HG02938 (cell line): ENCODE results near the gene PLPP1.
"Not testable (repeated sequence)": the region's sequence is repeated elsewhere in the genome, so short reads cannot be mapped to it uniquely, and the experiment has no call there.

ENCODE experiments used
- ATAC-seq: cut with Tn5 transposase; IDR thresholded peaks from one replicate; pipeline ENCODE4 v1.9.1; 2021; ENCODE audit warnings: mild to moderate bottlenecking, moderate library complexity; ENCODE audit not compliant: unreplicated experiment

Gene PLPP1

DNA sequence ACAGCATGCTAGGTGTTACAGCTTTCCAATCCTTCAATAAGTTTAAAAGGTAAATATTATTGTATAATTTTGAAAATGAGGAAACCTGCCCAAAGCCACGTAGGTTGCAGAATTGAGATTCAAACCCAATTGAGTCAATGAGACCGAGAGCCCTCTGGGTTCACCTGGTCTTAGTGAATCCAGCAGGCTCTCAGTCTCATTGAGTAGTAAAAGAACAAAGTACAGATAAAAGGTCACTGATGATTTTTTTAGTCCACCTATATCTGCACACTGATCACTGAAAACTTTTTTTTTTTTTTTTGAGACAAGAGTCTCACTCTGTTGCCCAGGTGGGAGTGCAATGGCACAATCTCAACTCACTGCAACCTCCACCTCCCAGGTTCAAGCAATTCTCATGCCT lies 27.2 kb downstream of the PLPP1 start:
- ATAC-seq = no peak

DNA sequence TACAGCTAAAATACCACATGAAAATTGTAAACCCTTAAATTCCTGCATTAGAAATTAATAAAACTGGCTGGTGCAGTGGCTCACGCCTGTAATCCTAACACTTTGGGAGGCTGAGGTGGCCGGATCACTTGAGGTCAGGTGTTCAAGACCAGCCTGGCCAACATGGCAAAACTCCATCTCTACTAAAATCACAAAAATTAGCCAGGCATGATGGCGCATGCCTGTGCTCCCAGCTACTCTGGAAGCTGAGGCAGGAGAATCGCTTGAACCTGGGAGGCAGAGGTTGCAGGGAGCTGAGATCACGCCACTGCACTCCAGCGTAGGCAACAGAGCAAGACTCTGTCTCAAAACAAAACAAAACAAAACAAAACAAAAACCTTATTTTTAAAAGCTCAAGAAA lies 29.1 kb downstream of the PLPP1 start:
- ATAC-seq = not testable (repeated sequence)

DNA sequence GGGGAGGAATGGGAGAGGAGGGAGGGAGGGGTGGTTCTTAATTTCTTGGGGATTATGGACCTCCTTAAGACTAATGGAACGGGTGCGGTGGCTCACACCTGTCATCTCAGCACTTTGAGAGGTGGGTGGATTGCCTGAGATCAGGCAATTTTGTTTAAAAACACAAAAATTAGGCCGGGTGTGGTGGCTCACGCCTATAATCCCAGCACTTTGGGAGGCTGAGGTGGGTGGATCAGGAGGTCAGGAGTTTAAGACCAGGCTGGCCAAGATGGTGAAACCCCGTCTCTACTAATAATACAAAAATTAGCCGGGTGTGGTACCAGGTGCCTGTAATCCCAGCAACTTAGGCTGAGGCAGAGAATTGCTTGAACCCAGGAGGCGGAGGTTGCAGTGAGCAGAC lies 30.8 kb downstream of the PLPP1 start:
- not testable (repeated sequence) for ATAC-seq

DNA sequence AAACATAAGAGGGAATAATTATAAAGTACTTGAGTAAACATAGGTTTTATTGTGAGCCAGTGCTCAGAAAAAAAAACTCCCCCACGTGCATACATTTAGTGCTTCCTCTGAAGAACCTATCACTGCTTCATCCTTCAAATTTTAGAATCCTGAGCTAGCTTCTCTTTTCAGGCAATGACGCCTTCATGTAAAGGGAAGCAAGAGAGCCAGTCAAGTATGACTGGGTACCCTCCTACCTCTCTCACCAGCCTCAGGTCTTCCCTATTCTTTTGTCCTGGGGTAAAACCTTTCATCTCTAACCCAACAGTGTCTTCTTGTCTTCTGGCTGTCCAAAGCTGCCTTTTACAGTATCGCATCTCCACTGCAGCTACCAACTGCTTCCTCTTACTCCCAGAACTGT lies 32.0 kb downstream of the PLPP1 start:
- no peak for ATAC-seq

DNA sequence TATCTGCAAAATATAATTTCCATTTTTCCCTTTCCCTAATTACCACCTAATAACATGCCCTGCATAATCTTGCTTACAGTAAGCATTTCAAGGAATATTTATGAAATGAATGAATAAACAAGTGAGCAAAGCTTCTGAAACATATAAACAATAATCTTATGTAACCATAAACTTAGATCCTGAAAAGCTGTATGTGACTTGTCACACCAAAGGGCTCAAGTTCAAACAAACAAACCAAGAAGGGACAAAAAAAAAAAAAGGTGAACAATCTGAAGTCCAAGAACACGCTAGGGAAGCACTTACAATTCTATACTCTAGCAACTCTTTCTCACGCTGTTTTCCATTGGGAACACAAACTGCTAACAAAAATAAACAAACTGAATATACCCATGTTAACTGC lies 36.3 kb downstream of the PLPP1 start:
- no peak for ATAC-seq

DNA sequence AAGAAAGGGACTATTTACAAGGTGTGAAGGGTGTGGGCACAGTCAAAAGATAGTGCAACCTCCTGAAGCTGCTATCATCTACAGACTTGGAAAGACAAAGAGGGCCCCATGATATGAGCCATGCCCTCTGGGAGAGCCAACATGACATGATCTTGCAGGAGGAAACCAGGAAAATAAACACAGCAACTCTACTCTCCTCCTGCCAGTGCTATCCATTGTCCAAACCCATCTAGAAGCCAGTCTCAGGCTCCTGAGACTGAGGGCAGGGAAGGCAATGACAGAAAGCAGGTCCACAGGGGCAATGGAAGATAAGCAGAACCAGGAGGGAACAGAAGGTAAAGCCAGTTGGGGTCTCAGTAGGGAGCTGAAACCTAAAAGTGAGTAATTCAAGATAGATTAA lies 37.1 kb downstream of the PLPP1 start:
- no peak for ATAC-seq

DNA sequence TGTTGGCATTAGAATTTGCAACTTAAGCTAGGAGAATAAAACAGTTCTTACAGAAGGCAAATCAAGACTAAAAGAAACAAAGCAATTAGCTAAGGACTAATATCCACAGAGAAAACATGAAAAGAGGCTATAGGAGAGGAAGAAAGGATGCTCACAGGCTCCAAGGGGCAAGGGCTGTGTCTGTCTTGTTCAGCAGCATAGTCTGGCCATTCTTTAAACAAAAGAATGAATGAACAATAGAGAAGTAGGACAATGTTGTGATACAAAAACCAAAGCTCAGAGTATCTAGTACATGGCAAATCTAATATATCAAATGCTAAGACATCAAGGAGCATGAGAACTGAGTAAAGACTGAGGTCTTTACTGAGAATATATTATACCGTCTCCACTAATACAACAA lies 39.5 kb downstream of the PLPP1 start:
- no peak for ATAC-seq

DNA sequence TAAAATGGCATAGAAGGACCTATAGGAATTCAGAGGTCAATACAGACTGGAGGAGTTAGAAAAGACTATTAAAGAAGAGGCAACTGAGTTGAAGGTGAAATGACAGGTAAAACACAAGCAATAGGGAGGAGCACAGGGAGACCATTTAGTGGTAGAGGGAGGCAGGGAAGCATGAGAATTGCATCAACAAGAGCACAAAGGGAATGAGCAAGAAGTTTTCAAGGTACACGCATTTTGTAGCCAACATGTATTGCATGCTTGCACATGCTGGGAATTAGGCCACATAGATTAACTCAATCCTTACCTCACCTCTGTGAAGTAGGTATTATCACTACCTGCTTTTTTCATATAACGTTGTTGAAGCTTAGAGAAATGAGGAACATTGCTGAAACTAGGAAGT lies 42.3 kb downstream of the PLPP1 start:
- no peak for ATAC-seq

DNA sequence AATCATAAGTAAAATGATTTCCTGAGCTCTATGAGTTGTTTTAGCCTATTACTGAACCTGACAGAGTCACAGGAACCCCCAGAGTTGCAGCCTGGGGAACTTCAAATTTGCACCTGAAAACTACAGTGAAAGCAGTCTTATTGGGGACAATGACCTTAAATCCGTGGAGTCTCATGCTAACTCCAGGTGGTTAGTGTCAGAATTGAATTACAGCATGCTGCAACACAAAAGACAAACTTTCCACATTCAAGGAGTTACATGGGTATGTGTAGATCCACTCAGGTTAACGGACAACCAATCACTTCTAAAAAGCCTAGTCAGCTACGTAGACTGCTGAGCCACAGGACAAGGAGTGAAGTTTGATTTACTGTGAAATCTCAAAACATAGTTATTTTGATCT lies 49.7 kb downstream of the PLPP1 start:
- ATAC-seq = no peak

DNA sequence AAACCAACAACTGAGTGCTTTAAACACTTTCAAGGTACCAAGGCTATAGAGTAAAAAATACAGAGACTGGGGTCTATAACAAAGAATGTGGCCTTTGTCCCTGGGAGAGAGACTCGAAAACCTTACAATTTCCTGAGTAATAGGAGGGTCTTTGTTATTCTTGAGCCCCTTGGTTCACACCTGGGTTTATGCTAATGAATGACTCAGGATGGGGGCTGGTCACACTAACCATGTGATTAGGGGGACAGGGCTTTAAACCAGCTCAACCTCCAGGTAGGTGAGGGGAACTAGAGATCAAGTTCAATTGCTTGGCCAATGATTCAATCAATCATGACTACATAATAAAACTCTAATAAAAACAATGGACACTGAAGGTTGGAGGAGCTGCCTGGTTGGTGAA lies 50.2 kb downstream of the PLPP1 start:
- no peak for ATAC-seq

DNA sequence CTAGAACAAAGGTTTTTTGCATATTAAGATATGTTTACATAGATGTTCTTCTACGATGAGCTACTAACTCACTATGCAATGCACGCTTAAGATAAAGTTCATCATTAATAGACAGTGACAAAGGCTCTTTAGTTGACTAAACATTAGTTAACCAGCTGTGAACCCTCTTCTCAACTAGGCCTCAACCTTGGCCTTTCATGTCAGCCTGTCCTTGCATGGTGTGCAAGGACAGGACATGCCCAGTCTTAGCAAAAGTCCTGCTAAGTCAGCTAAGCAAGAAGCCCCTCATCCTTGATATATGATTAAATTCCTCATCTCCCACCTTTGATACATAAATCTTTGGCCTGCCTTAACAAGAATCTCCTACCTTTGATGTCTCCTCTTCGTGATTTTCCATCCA lies 50.9 kb downstream of the PLPP1 start:
- no peak for ATAC-seq

DNA sequence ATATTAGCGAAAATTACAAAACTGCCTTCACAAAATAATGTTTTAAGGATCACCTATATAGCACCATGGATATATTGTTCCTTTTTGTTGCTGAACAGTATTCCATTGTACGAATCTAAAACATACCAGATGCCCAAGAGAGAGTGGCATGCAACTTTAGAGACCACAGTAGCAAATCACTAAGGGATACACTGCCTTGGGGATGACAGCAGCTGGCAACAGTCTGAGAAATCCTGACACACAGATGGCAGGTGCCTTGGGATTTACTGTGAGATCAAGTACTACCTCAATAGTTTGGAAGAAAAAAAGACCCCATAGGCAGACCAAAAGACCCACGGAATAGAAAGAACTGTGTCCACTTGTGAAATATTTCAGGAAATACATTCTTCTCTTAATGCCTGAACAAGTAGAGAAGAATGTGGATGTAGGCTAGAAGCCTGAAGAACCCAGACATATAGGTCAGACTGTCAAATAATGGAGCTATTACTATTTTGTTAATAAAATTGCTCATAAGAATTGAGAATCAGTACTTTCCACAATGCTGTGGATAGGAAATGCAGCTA lies 53.4 kb downstream of the PLPP1 start:
- ATAC-seq = no peak

DNA sequence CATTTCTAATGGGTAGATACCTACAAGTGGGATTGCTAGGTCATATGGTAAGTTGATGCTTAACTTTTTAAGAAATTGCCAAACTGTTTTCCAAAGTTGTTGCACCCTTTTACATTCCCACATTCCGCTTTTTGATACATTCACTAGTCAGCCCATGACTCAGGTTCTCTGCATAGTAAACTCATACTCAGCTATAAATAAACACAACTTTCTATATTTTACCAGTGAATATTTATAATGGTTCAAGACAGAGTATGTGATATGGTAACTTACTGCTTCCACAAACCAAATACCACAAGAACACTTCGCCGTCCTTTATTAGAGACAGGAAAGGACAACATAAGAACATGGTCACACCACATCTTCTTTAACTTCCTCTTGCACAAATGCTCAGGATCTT lies 54.0 kb downstream of the PLPP1 start:
- no peak for ATAC-seq

DNA sequence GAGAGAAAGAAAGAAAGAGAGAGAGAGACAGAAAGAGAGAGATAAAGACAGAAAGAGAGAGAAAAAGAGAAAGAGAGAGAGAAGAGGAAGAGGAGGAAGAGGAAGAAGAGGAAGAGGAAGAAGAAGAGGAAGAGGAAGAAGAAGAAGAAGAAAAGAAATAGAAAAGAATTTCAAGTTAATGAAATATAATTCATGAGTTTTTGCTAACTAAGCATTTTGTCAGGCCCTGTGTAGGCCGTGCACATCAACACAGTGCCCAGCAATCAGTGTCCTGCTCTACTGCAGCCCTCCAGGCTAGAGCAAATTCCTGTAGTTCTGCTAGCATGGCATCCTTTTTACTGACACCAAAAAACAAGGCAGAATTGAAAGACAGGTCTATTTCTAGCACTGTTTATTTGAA lies 62.1 kb downstream of the PLPP1 start:
- no peak for ATAC-seq

DNA sequence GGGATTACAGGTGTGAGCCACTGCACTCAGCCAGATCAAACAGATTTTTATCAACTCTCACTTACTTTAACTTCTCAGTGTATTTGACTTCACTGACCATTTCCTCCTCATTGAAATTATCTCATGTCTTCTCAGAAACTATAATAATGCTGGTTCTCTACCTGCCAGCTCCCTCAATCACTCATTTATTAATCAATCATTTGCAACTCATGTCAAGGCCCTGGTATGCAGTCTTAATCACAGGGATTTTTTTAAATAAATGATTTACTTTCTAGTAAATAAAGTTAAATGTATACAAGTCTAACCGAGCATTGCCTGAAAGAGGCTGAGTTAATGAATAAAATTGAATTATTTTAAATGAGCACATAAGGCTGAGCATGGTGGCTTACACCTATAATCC lies 63.3 kb downstream of the PLPP1 start:
- no peak for ATAC-seq

DNA sequence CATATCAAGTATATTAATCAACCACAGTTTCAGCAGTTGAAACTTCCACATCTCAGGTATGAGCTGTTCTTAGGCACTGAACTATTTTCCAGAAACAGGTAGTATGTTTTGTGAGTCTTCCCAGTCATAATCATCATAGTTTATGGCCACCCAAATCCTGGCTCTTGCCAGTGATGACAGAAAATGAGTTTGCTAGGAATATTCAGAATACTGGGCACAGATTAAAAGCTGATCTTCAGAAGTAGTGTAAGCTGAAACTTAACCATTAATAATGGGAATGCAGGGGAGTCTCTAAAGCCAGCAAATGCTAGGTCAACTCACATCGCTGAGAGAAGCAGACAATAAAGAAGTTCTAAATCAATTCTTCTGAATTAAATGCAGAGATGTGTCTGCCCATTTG lies 64.5 kb downstream of the PLPP1 start:
- no peak for ATAC-seq

DNA sequence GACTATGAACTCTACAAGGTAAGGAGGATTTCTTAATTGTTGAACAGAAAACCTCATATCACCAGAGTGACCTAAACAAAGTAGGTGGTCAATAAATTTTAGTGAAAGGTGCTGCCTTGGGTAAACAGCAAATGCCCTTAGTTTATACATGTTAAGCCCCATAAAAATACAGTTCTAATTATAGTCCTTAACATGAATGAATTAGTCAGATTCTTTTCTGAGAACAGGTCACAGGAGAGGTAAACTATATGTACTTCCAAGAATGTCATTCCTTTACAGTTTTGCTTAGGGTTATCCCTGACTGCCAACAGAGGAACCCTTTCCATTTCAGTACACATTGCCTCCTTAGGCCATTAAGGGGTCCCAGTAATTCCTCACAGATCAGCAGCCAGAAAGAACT lies 64.9 kb downstream of the PLPP1 start:
- no peak for ATAC-seq

DNA sequence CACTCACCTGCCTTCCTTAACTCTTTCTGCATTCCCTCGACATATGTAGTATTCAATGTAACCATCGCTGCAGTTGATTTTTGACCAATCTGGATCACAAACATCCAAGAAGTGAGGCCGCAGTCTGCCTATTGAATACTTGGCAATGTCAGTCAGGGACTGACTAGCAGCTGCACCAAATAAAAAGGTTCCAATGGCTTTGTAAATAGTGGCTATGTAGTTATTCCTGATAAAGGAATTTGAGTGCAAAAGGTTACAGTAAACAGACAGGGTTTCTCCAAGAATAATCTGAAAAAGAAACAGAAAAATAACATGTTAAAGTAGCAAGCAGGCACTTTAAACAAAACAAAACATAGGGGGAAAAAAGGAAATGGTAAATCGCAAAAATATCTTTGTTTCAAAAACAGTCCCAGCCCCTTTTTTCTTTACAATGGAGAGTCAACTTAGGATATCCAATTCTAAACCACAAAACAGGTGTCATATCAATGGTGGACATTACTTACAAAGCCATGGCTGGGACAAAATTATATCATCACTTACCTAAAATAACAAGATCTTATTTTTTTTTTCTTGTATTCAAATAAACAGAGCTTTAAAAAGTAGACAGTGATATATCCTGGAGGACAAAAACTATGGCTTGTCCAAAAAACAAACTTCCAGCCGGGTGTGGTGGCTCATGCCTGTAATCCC lies 66.8 kb downstream of the PLPP1 start:
- ATAC-seq = no peak

DNA sequence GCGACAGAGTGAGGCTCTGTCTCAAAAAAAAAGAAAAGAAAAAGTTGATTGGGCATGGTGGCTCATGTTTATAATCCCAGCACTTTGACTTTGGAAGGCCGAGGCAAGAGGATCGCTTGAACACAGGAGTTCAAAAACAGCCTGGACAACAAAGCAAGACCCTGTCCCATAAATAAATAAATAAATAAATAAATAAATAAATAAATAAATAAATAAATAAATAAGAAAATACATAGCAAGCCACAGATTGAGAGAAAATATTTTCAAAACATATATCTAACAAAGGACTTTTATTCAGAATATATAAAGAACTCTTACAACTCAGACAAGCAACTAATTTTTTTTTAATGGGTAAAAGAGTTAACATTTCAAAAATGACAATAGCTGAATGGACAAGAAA lies 71.2 kb downstream of the PLPP1 start:
- no peak for ATAC-seq

DNA sequence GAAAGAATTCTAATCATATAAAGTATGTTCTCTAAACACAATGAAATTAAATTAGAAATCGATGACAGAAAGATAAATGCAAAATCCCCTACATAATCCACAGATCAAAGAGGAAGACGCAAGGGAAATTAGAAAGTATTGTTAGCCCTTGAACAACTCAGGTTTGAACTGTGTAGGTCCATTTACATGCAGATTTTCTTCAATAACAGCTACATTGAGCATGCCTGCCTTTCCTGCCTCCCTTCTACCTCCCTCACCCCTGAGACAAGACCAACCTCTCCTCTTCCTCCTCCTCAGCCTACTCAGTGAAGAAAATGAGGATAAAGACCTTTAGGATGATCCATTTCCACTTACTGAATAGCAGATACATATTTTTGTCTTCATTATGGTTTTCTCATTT lies 75.2 kb downstream of the PLPP1 start:
- ATAC-seq = no peak

DNA sequence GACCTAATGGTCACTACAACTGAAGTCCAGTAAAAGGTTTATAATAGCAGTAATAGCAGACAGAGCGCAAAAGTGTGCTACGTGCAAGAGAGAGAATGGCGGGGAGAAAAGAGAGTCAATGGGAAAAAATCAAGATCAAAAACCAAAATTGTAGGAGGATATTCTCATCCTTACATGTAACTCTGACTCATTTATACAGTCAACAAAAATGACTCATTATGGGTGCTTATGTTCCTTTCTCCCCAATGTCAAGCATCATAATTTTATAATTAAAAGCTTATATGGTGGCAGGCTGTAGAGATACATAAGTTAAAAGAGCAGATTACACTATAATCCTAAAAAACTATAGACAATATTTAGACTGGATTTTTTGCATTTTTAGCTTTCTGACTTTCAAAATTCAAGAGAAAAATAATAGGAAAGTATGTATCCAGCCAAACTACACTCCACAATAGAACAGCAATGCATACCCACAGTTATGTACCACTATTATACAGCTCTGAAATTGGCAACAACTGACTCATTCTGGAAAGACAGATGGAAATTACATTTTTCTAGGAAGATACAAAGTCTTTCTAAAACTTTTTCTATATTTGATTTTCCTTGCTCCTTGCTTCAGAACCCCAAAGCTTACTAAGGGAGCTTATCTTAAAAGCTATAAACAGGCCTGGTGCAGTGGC lies 78.4 kb downstream of the PLPP1 start:
- no peak for ATAC-seq

DNA sequence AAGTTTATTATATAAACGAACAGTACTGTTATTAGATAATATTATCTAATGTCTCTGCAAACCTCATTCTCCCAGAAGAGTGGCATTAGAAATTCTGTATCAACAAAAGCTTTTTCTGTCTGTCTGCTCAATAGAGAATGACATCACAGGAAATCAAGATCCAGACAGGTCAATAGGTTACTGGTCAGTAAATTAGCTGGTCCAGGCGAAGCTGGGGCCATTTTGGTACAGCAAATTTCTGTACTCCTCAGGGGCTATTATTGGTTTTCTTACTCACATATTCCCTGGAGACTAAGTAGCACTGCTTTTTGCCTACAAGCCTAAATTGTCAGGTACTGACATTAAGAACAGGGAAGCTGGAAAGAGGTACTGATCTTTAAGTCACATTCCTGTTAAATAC lies 80.5 kb downstream of the PLPP1 start:
- no peak for ATAC-seq

DNA sequence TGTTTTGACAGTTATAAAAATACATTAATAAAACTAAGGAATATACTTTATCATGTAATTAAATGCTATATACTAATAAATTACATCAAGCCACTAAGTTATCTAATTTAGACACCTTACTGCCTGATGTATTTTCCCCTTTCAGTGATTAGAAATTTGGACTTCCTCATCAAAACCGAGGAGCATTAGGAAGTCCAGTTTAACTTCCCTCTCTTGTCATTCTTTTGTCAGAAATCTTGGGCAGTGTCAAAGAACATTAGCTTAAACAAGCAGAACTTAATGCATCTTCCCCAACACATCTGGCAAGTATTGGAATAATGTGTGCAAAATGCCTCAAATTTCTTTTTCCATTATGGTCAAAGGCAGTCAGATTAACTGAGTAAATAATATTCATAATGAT lies 81.6 kb downstream of the PLPP1 start:
- no peak for ATAC-seq
